Lung (tissue), 12 donors: ENCODE measurements around the gene ATXN1. TPM values are rescaled to one million over a fixed set of nuclear protein-coding genes. Genes with fewer than 3 reads are reported as not detected.
"Not testable (repeated sequence)": the region's sequence is repeated elsewhere in the genome, so short reads cannot be mapped to it uniquely, and the experiment has no call there.

Experiments used
- ATAC-seq: fragments of 200-7000 bp; cut with Tn5 transposase; one replicate; pipeline ENCODE4 v1.9.1; 2020; ENCODE audit warnings: moderate number of reproducible peaks; ENCODE audit not compliant: insufficient read depth, low FRiP score
- DNase-seq, 3 donors: peaks; one replicate each; pipeline ENCODE4 v3.0.0-alpha.2; 2013 to 2017
- H3K27ac ChIP-seq, 2 donors: one replicate each; pipeline ENCODE4 v1.5.1; 2013; ENCODE audit warnings: mild to moderate bottlenecking in 2 of 2, moderate library complexity in 2 of 2, control low read depth in 1 of 2, inconsistent platforms in 1 of 2, low read depth in 1 of 2, low read length in 1 of 2
- H3K27me3 ChIP-seq, 3 donors: one replicate each; pipeline ENCODE4 v1.5.1; 2013; ENCODE audit warnings: low read length in 2 of 3; ENCODE audit not compliant: control insufficient read depth in 3 of 3, insufficient read depth in 3 of 3
- H3K36me3 ChIP-seq, 4 donors: one replicate each; pipeline ENCODE4 v1.5.1; 2013; ENCODE audit warnings: low read length in 4 of 4, mild to moderate bottlenecking in 1 of 4, moderate library complexity in 1 of 4; ENCODE audit not compliant: control insufficient read depth in 4 of 4, insufficient read depth in 4 of 4
- H3K4me1 ChIP-seq, 5 donors: one replicate each; pipeline ENCODE4 v1.5.1; 2013; ENCODE audit warnings: low read length in 5 of 5, mild to moderate bottlenecking in 2 of 5, moderate library complexity in 1 of 5; ENCODE audit not compliant: control insufficient read depth in 5 of 5, insufficient read depth in 5 of 5
- H3K4me3 ChIP-seq: one replicate; pipeline ENCODE4 v1.5.1; 2013; ENCODE audit warnings: mild to moderate bottlenecking, control low read depth, moderate library complexity
- H3K9ac ChIP-seq, 2 donors: one replicate each; pipeline ENCODE4 v1.5.1; 2013; ENCODE audit warnings: low read length in 2 of 2, control low read depth in 1 of 2; ENCODE audit not compliant: insufficient read depth in 1 of 2
- H3K9me3 ChIP-seq, 4 donors: one replicate each; pipeline ENCODE4 v1.5.1; 2013; ENCODE audit warnings: low read length in 3 of 4, mild to moderate bottlenecking in 1 of 4, moderate library complexity in 1 of 4; ENCODE audit not compliant: control insufficient read depth in 4 of 4, insufficient read depth in 3 of 4
- WGBS, 2 donors: extraction: QIAGEN DNeasy Blood & Tissue Kit; methylation state at CpG; one replicate each; pipeline ENCODE4 v1.1.7; 2013; 5-methylcytosine and 5-hydroxymethylcytosine counted together
- polyA plus RNA-seq, 2 donors: library from polyadenylated mRNA; stranded (reverse); fragments of 200-250 nt; gene quantifications; one replicate each; pipeline ENCODE4 v1.2.1, GENCODE V29; 2013
- total RNA-seq, 2 donors: library from RNA; depleted of rRNA in 1 of 2; stranded (reverse); fragments of >200 nt in 1 of 2; gene quantifications; one replicate each; pipeline ENCODE4 v1.2.1, GENCODE V29; 2014 to 2021
- TF ChIP-seq, protein P1 (sequence below): IDR thresholded peaks from 2 replicates; pipeline ENCODE4 v1.5.1; 2012; ENCODE audit warnings: mild to moderate bottlenecking; ENCODE audit errors: control extremely low read depth, extremely low read depth
- donor health status: control.
- donor health status: control.
- donor health status: Bipolar disorder and iron deficiency.
- donor health status: healthy.
- donor health status: DM: yes; HTN: yes; CAD: no.

Gene ATXN1
- total and polyA plus RNA-seq, 4 donors, result 9.7 to 108 (median 34.9) TPM

DNA sequence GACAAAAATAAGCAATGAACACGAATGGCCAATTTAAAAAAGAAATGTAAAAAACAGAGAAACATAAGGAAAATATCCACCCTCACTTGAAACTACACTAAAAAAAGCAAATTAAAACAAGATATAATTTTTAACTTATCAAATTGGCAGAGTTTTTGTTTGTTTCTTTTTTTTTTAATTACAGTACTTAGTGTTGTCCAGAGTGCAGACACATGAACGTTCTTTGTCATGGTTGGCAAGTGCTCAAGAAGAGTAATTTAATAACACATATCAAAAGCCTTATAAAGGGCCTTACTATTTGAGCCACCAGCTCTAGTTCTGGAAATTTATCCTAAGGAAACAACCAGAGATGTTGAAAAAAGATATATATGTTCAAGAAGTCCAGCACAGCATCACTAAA is 142.3 kb downstream of the ATXN1 start:
- WGBS, 2 donors, result 48 to 65% methylated on average over 2 of the region's 2 CpGs
- H3K9me3 ChIP-seq, result no peaks in the 10 kb centered on the region
- no peak overlapping the region for H3K27ac ChIP-seq
- H3K36me3 ChIP-seq, result peaks cover 0 to 1% (median 0%) of the 10 kb centered on the region in 4 donors
- DNase-seq, result peak in 2 of 3 donors; percentile 92
- no peak overlapping the region for H3K4me3 ChIP-seq
- H3K27me3 ChIP-seq, result no peaks in the 10 kb centered on the region
- TF ChIP-seq, protein P1, sequence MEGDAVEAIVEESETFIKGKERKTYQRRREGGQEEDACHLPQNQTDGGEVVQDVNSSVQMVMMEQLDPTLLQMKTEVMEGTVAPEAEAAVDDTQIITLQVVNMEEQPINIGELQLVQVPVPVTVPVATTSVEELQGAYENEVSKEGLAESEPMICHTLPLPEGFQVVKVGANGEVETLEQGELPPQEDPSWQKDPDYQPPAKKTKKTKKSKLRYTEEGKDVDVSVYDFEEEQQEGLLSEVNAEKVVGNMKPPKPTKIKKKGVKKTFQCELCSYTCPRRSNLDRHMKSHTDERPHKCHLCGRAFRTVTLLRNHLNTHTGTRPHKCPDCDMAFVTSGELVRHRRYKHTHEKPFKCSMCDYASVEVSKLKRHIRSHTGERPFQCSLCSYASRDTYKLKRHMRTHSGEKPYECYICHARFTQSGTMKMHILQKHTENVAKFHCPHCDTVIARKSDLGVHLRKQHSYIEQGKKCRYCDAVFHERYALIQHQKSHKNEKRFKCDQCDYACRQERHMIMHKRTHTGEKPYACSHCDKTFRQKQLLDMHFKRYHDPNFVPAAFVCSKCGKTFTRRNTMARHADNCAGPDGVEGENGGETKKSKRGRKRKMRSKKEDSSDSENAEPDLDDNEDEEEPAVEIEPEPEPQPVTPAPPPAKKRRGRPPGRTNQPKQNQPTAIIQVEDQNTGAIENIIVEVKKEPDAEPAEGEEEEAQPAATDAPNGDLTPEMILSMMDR, result no peak
- H3K9ac ChIP-seq, result no peak overlapping the region
- H3K4me1 ChIP-seq, result peaks cover 0 to 7% (median 0%) of the 10 kb centered on the region in 5 donors
- ATAC-seq, result no peak

DNA sequence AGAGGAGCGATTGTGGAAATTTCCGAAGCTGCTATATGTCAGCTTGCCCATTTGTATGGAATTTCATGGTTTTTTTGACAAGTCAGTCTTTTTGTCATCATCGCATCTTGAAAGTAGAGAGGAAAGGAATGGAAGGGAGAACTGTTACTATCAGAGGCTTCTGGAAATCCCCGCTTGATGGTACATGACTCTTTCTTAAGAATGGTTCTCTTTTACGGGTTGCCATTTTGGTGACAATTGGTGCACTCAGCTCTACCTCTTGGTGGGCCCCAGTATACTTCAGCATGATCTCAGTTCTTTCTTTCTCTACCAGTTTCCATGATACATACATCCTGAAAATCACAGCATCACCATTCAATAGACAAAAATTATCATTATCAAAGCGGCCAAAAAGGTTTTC is 146.0 kb downstream of the ATXN1 start:
- not testable (repeated sequence) for ATAC-seq, H3K9me3 ChIP-seq, H3K27ac ChIP-seq, H3K27me3 ChIP-seq, H3K4me3 ChIP-seq, H3K36me3 ChIP-seq, DNase-seq, H3K9ac ChIP-seq, H3K4me1 ChIP-seq
- 97 to 98% methylated on average over 3 of the region's 6 CpGs for WGBS, 2 donors

DNA sequence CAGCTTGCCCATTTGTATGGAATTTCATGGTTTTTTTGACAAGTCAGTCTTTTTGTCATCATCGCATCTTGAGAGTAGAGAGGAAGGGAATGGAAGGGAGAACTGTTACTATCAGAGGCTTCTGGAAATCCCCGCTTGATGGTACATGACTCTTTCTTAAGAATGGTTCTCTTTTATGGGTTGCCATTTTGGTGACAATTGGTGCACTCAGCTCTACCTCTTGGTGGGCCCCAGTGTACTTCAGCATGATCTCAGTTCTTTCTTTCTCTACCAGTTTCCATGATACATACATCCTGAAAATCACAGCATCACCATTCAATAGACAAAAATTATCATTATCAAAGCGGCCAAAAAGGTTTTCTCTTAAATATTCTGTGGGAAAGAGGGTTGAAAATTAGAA is 147.1 kb downstream of the ATXN1 start:
- H3K4me3 ChIP-seq, H3K9me3 ChIP-seq, H3K4me1 ChIP-seq, H3K27me3 ChIP-seq, H3K36me3 ChIP-seq, H3K9ac ChIP-seq, DNase-seq, ATAC-seq, H3K27ac ChIP-seq: not testable (repeated sequence)
- 96 to 99% methylated on average over 2 of the region's 3 CpGs for WGBS, 2 donors

DNA sequence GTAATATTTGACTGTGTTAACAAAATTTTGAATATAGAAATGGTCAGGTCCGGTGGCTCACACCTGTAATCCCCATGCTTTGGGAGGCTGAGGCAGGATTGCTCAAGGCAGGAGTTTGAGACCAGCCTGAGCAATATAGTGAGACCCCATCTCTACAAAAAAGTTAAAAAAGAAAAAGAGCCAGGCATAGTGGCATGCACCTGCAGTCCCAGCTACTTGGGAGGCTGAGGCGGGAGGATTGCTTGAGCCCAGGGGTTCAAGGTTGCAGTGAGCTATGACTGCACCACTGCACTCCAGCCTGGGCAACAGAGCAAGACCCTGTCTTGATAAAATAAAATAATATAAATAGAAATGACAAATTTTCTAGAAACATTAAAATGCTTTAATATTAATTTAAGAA is 147.8 kb downstream of the ATXN1 start:
- not testable (repeated sequence) for H3K9ac ChIP-seq, H3K27ac ChIP-seq, H3K36me3 ChIP-seq, H3K4me1 ChIP-seq, DNase-seq, H3K9me3 ChIP-seq, H3K27me3 ChIP-seq, ATAC-seq, H3K4me3 ChIP-seq
- WGBS, 2 donors, result 98% methylated on average over 2 of the region's 2 CpGs

DNA sequence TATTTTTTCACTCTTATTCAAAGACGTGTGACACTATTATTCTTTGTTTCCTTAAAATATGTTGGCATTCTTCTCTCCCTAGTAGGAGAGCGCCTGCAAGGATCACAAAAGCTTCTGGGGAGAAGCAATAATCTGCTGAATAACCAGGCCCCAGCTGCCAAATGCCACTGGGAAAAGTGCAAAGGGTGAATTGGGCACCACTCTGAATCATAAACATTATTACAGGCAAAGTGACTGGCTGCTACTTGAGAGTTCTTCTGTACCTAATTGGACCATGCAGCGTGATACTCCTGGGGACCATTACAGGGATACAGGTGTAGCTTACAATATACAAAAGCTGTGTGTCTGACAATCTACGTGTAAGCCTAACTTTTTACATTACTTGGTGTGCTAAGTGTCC is 152.8 kb downstream of the ATXN1 start:
- Histone ChIP-seq H3K36me3 (peaks cover 0 to 9% (median 6%) of the 10 kb centered on the region in 4 donors), H3K4me1 (no peaks in the 10 kb centered on the region), H3K27ac (no peak overlapping the region), H3K9me3 (no peaks in the 10 kb centered on the region), H3K9ac (no peak overlapping the region), H3K4me3 (no peak overlapping the region), H3K27me3 (no peaks in the 10 kb centered on the region)
- ATAC-seq, result no peak
- WGBS, 2 donors, result 93 to 96% methylated on average over 4 of the region's 4 CpGs
- TF ChIP-seq, protein P1, result no peak
- no peak for DNase-seq
